ENCODE data around the gene THADA.

The THADA gene

GRCh38 chr2:43270461-43270860 lies 325.4 kb downstream of the THADA start:
- no peak for TF ChIP-seq CTCF (IDR thresholded peaks at IDR 0.05; ENCODE audit: poor library complexity, severe bottlenecking)
- H3K4me1 ChIP-seq (ENCODE audit: insufficient read depth, poor library complexity, severe bottlenecking), result no peaks in the 10 kb centered on the region
- H3K36me3 ChIP-seq (ENCODE audit: low read depth), result no peaks in the 10 kb centered on the region
- no peak overlapping the region for H3K27ac ChIP-seq (ENCODE audit: poor library complexity, severe bottlenecking)
- DNase-seq (ENCODE audit: low spot score) (no peak), ATAC-seq (ENCODE audit: low read depth) (no peak)
- no peak overlapping the region for H3K4me3 ChIP-seq (ENCODE audit: severe bottlenecking)
- no peaks in the 10 kb centered on the region for H3K9me3 ChIP-seq (ENCODE audit: severe bottlenecking)
- H3K27me3 ChIP-seq (ENCODE audit: insufficient read depth, poor library complexity, severe bottlenecking), result no peaks in the 10 kb centered on the region

GRCh38 chr2:43269706-43270105 lies 326.1 kb downstream of the THADA start:
- ATAC-seq (ENCODE audit: low read depth), result 0 out of 3 replicates have a peak, but pooled peaks have one; percentile 19
- no peak for DNase-seq (ENCODE audit: low spot score)
- TF ChIP-seq CTCF (IDR thresholded peaks at IDR 0.05; ENCODE audit: poor library complexity, severe bottlenecking), result no peak
- Histone ChIP-seq H3K27ac (ENCODE audit: poor library complexity, severe bottlenecking) (no peak overlapping the region), H3K36me3 (ENCODE audit: low read depth) (no peaks in the 10 kb centered on the region), H3K27me3 (ENCODE audit: insufficient read depth, poor library complexity, severe bottlenecking) (no peaks in the 10 kb centered on the region), H3K4me3 (ENCODE audit: severe bottlenecking) (no peak overlapping the region), H3K4me1 (ENCODE audit: insufficient read depth, poor library complexity, severe bottlenecking) (no peaks in the 10 kb centered on the region), H3K9me3 (ENCODE audit: severe bottlenecking) (no peaks in the 10 kb centered on the region)

GRCh38 chr2:43269074-43269572 lies 326.7 kb downstream of the THADA start:
- H3K4me3 ChIP-seq (ENCODE audit: severe bottlenecking), result no peak overlapping the region
- no peaks in the 10 kb centered on the region for H3K9me3 ChIP-seq (ENCODE audit: severe bottlenecking)
- H3K27ac ChIP-seq (ENCODE audit: poor library complexity, severe bottlenecking), result no peak overlapping the region
- TF ChIP-seq CTCF (IDR thresholded peaks at IDR 0.05; ENCODE audit: poor library complexity, severe bottlenecking), result no peak
- no peaks in the 10 kb centered on the region for H3K27me3 ChIP-seq (ENCODE audit: insufficient read depth, poor library complexity, severe bottlenecking)
- ATAC-seq (ENCODE audit: low read depth) (no peak), DNase-seq (ENCODE audit: low spot score) (no peak)
- no peaks in the 10 kb centered on the region for H3K36me3 ChIP-seq (ENCODE audit: low read depth)
- H3K4me1 ChIP-seq (ENCODE audit: insufficient read depth, poor library complexity, severe bottlenecking), result no peaks in the 10 kb centered on the region

GRCh38 chr2:43268066-43268953 lies 327.5 kb downstream of the THADA start:
- no peaks in the 10 kb centered on the region for H3K9me3 ChIP-seq (ENCODE audit: severe bottlenecking)
- no peak overlapping the region for H3K27ac ChIP-seq (ENCODE audit: poor library complexity, severe bottlenecking)
- no peaks in the 10 kb centered on the region for H3K36me3 ChIP-seq (ENCODE audit: low read depth)

More at GRCh38 chr2:43268066-43268953, 327.5 kb downstream of the THADA start:
- ATAC-seq (ENCODE audit: low read depth) (peak; percentile 27; the same call in 1 of the 3 replicates), DNase-seq (ENCODE audit: low spot score) (no peak)
- no peak for TF ChIP-seq CTCF (IDR thresholded peaks at IDR 0.05; ENCODE audit: poor library complexity, severe bottlenecking)
- H3K4me3 ChIP-seq (ENCODE audit: severe bottlenecking), result no peak overlapping the region
- H3K4me1 ChIP-seq (ENCODE audit: insufficient read depth, poor library complexity, severe bottlenecking), result no peaks in the 10 kb centered on the region
- H3K27me3 ChIP-seq (ENCODE audit: insufficient read depth, poor library complexity, severe bottlenecking), result no peaks in the 10 kb centered on the region

Data from RWPE2 (cell line).